Activated T-helper 2 cell treated with anti-CD3 and anti-CD28 coated beads, Interferon-gamma antibody, Interleukin-2, Interleukin-4, amounts not matched to agents 10 μg/mL and 5 μg/mL and 100 μg/mL, durations not matched to agents 14 hours and 24 hours and 36 hours (primary cell): ENCODE results near the gene MGAT4A. TPM values are rescaled to one million over a fixed set of nuclear protein-coding genes. Genes with fewer than 3 reads are reported as not detected.
"Not testable (repeated sequence)": the region's sequence is repeated elsewhere in the genome, so short reads cannot be mapped to it uniquely, and the experiment has no call there.

Source experiments
- DNase-seq: peaks from one replicate; pipeline ENCODE4 v3.0.0; 2021; ENCODE audit warnings: low spot score
- H3K27ac Mint-ChIP-seq: one replicate; pipeline ENCODE4 v1.8.0; 2021; ENCODE audit warnings: mixed read lengths
- H3K27me3 Mint-ChIP-seq: one replicate; pipeline ENCODE4 v1.8.0; 2021; ENCODE audit warnings: low read depth, mixed read lengths
- H3K36me3 Mint-ChIP-seq: one replicate; pipeline ENCODE4 v1.8.0; 2021; ENCODE audit warnings: low read depth, mixed read lengths
- H3K4me1 Mint-ChIP-seq: one replicate; pipeline ENCODE4 v1.8.0; 2021; ENCODE audit warnings: low read depth, mixed read lengths
- H3K4me3 Mint-ChIP-seq: one replicate; pipeline ENCODE4 v1.8.0; 2021; ENCODE audit warnings: low read depth, mild to moderate bottlenecking, moderate library complexity, mixed read lengths
- H3K9me3 Mint-ChIP-seq: one replicate; pipeline ENCODE4 v1.8.0; 2021; ENCODE audit warnings: mixed read lengths
- intact Hi-C: fragments of 100-400 bp; cut with micrococcal nuclease; formaldehyde crosslinking; loops from one replicate; pipeline ENCODE4 v1.15.1; 2023
- total RNA-seq: library from RNA; stranded (reverse); gene quantifications from 2 replicates; pipeline ENCODE4 v1.2.3, GENCODE V29; 2022

MGAT4A gene
- total RNA-seq, 1 donor from 2014 or later = 42.0 TPM

- no peaks in the 10 kb centered on the region for H3K9me3 Mint-ChIP-seq
- H3K27me3 Mint-ChIP-seq = no peaks in the 10 kb centered on the region
- H3K4me1 Mint-ChIP-seq = peaks cover 52% of the 10 kb centered on the region
- no peak for DNase-seq
- intact Hi-C loops = loop anchor here (5.0 kb wide), 1 partner anchor 36 kb away; no protein-coding TSS in a partner anchor
- H3K36me3 Mint-ChIP-seq = peaks cover 40% of the 10 kb centered on the region
- H3K4me3 Mint-ChIP-seq = no peak overlapping the region
- H3K27ac Mint-ChIP-seq = peak overlapping the region; percentile 29
These were observed 39.6 kb downstream of the MGAT4A start for GRCh38 chr2:98691303-98691702.

DNA sequence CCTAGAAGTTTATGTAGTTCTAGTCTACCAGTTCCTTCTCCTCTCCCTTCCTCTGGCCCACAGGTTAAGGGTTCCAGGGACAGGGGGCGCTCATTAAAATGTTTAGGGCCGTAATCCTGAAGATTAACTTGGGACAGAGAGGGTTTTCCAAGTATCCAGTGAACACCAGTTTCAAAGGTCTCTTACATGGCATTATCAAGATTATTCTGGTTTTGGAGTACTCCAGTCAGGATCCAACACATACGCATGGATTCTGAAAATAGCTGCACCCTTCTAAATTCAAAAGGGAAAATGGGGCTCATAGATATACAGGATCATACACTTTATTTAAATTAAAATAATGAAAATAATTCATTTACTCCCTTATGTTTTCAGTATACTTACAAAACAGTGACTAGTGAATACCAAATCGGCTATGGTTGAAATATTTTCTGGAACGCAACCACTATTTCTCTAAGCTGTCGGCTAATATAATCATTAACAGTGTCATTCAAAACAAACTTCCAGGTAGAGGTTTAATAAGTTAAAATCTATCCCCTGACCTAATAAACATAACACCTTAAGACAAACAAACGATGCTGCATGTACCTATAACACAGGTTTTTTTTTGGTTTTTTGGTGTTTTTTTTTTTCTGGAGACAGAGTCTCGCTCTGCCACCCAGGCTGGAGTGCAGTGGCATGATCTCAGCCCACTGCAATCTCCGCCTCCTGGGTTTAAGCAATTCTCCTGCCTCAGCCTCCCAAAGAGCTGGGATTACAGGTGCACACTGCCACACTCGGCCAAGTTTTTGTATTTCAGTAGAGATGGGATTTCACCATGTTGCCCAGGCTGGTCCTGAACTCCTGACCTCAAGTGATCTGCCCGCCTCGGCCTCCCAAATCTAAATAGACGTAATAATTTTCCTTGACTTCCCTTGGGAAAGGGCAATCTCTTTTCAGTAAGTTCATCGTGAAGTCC is 44.7 kb downstream of the MGAT4A start:
- Mint-ChIP-seq H3K9me3 (no peaks in the 10 kb centered on the region), H3K4me1 (peaks cover 25% of the 10 kb centered on the region), H3K27ac (no peak overlapping the region), H3K4me3 (no peak overlapping the region), H3K27me3 (no peaks in the 10 kb centered on the region), H3K36me3 (peaks cover 51% of the 10 kb centered on the region)
- intact Hi-C loops = no loop called here
- no peak for DNase-seq

GRCh38 chr2:98683728-98684127 is 47.2 kb downstream of the MGAT4A start:
- no peak overlapping the region for H3K27ac Mint-ChIP-seq
- peaks cover 18% of the 10 kb centered on the region for H3K4me1 Mint-ChIP-seq
- no peaks in the 10 kb centered on the region for H3K27me3 Mint-ChIP-seq
- no peak for DNase-seq
- no peak overlapping the region for H3K4me3 Mint-ChIP-seq
- peaks cover 45% of the 10 kb centered on the region for H3K36me3 Mint-ChIP-seq
- no peaks in the 10 kb centered on the region for H3K9me3 Mint-ChIP-seq
- intact Hi-C loops = no loop called here

GRCh38 chr2:98676742-98677141 is 54.2 kb downstream of the MGAT4A start:
- peaks cover 68% of the 10 kb centered on the region for H3K36me3 Mint-ChIP-seq
- H3K4me1 Mint-ChIP-seq = peaks cover 13% of the 10 kb centered on the region
- no peak overlapping the region for H3K27ac Mint-ChIP-seq
- H3K9me3 Mint-ChIP-seq = peaks cover 16% of the 10 kb centered on the region
- intact Hi-C loops = no loop called here
- H3K4me3 Mint-ChIP-seq = no peak overlapping the region
- no peak for DNase-seq
- H3K27me3 Mint-ChIP-seq = no peaks in the 10 kb centered on the region

- no peak for DNase-seq
- H3K27me3 Mint-ChIP-seq = no peaks in the 10 kb centered on the region
- no peak overlapping the region for H3K4me3 Mint-ChIP-seq
- no peak overlapping the region for H3K27ac Mint-ChIP-seq
- H3K36me3 Mint-ChIP-seq = peaks cover 75% of the 10 kb centered on the region
- intact Hi-C loops = no loop called here
- peaks cover 30% of the 10 kb centered on the region for H3K9me3 Mint-ChIP-seq
- peaks cover 21% of the 10 kb centered on the region for H3K4me1 Mint-ChIP-seq
These were observed 56.5 kb downstream of the MGAT4A start for GRCh38 chr2:98674233-98674964.

DNA sequence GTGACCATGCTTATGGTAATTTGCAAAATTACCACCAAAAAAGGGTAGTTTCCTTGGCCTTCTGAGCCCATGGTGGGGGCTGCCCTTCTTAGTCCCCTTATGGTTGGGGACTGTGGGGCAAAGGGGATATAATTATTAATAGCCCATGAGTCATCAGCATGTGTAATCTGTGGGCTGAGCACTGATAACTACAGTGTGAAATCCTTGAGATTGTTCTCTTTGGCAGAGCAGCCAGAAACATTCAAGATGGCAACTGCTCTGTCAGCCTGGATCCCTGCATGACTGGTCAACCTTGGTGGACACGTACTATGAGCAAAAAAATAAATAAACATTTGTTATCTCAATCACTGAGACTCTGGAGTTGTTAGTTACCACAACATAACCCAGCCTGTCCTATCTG is 61.3 kb downstream of the MGAT4A start:
- peaks cover 40% of the 10 kb centered on the region for H3K4me1 Mint-ChIP-seq
- H3K36me3 Mint-ChIP-seq = peaks cover 91% of the 10 kb centered on the region
- H3K27ac Mint-ChIP-seq = no peak overlapping the region
- H3K27me3 Mint-ChIP-seq = no peaks in the 10 kb centered on the region
- no peak for DNase-seq
- peaks cover 54% of the 10 kb centered on the region for H3K9me3 Mint-ChIP-seq
- intact Hi-C loops = no loop called here
- H3K4me3 Mint-ChIP-seq = no peak overlapping the region

DNA sequence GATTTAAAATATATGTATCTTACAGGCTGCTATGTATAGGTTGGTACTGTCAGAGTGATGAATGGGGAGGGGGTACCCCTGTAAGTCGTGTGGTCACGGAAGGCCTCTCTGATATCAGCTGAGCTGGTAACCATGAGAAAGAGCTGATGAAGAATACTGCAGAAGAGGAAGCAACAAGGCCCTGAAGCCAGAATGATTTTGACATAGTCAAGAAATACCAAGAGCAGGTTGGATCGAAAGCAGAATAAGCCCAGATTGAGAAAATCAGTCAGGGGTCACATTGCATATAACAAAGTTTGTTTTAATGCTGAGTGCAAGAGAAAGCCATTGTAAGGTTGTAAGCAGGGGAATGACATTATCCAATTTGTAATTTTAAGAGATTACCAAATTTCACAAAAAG is 65.3 kb downstream of the MGAT4A start:
- intact Hi-C loops = no loop called here
- Mint-ChIP-seq H3K36me3 (peaks cover 67% of the 10 kb centered on the region), H3K4me1 (peaks cover 50% of the 10 kb centered on the region), H3K9me3 (peaks cover 32% of the 10 kb centered on the region), H3K4me3 (no peak overlapping the region), H3K27ac (peak overlapping the region; percentile 63), H3K27me3 (no peaks in the 10 kb centered on the region)
- no peak for DNase-seq

- Mint-ChIP-seq H3K36me3 (peaks cover 68% of the 10 kb centered on the region), H3K9me3 (peaks cover 41% of the 10 kb centered on the region), H3K4me3 (peak overlapping the region; percentile 5), H3K27ac (peak overlapping the region; percentile 79), H3K27me3 (no peaks in the 10 kb centered on the region), H3K4me1 (peaks cover 60% of the 10 kb centered on the region)
- intact Hi-C loops = no loop called here
- DNase-seq = peak; percentile 62
These were observed 66.6 kb downstream of the MGAT4A start for GRCh38 chr2:98664323-98664722.

DNA sequence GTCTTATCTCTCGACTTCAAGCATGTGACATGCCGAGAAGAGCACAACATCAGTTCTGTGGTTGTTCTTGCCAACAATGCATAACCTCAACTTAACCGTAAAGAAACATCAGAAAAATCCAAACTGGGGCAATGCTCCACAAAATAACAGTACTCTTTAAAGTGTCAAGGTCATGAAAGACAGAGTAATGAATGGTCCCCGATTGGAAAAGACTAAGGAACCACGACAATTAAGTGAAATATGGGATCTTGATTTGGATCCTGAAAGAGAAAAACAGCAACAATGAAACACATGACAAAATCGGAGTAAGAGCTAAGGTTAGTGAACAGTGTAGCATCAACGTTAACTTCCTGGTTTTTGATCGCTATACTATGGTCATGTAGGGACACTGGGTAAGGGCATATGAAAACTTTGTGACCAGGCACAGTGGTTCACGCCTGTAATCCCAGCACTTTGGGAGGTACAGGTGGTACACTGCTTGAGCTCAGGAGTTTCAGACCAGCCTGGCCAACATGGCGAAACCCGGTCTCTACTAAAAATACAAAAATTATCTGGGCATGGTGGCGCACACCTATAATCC is 67.3 kb downstream of the MGAT4A start:
- Mint-ChIP-seq H3K4me3 (peak overlapping the region; percentile 83), H3K36me3 (peaks cover 63% of the 10 kb centered on the region), H3K9me3 (peaks cover 35% of the 10 kb centered on the region), H3K27me3 (no peaks in the 10 kb centered on the region), H3K4me1 (peaks cover 64% of the 10 kb centered on the region), H3K27ac (peak overlapping the region; percentile 99)
- peak; percentile 30 for DNase-seq
- intact Hi-C loops = loop anchor here (1.0 to 2.0 kb wide), 2 partner anchors 29 to 65 kb away; no protein-coding TSS in a partner anchor

DNA sequence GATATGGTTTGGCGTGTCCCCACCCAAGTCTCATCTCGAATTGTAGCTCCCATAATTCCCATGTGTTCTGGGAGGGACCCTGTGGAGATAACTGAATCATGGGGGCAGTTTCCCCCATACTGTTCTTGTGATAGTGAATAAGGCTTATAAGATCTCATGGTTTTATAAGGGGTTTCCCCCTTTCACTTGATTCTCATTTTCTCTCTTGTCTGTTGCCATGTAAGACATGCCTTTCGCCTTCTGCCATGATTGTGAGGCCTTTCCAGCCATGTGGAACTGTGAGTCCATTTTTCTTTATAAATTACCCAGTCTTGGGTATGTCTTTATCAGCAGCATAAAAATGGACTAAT is 71.5 kb downstream of the MGAT4A start:
- peaks cover 74% of the 10 kb centered on the region for H3K4me1 Mint-ChIP-seq

GRCh38 chr2:98658816-98659490 is 72.0 kb downstream of the MGAT4A start:
- H3K4me3 Mint-ChIP-seq = peak overlapping the region; percentile 78
- H3K36me3 Mint-ChIP-seq = peaks cover 50% of the 10 kb centered on the region
- H3K27ac Mint-ChIP-seq = peak overlapping the region; percentile 91
- peaks cover 15% of the 10 kb centered on the region for H3K9me3 Mint-ChIP-seq
- peaks cover 76% of the 10 kb centered on the region for H3K4me1 Mint-ChIP-seq
- no peaks in the 10 kb centered on the region for H3K27me3 Mint-ChIP-seq
- intact Hi-C loops = loop anchor here (1.0 to 5.0 kb wide), 3 partner anchors 22 to 112 kb away; partner anchors contain the start of genes COA5 and UNC50
- peak; percentile 17 for DNase-seq

More for the DNA sequence above, 71.5 kb downstream of the MGAT4A start:
- intact Hi-C loops = loop anchor here (1.0 to 5.0 kb wide), 3 partner anchors 22 to 111 kb away; partner anchors contain the start of genes COA5 and UNC50
- Mint-ChIP-seq H3K9me3 (peaks cover 15% of the 10 kb centered on the region), H3K27ac (peak overlapping the region; percentile 91), H3K36me3 (peaks cover 44% of the 10 kb centered on the region), H3K4me3 (peak overlapping the region; percentile 78)
- DNase-seq, H3K27me3 Mint-ChIP-seq: not testable (repeated sequence)

- peaks cover 80% of the 10 kb centered on the region for H3K4me1 Mint-ChIP-seq
- peaks cover 63% of the 10 kb centered on the region for H3K36me3 Mint-ChIP-seq
- H3K4me3 Mint-ChIP-seq = peak overlapping the region; percentile 60
- intact Hi-C loops = loop anchor here (5.0 kb wide), 1 partner anchor 49 kb away; the partner anchor contains the start of genes COA5 and UNC50
- no peaks in the 10 kb centered on the region for H3K27me3 Mint-ChIP-seq
- peak overlapping the region; percentile 84 for H3K27ac Mint-ChIP-seq
- no peak for DNase-seq
- peaks cover 15% of the 10 kb centered on the region for H3K9me3 Mint-ChIP-seq
These were observed 74.1 kb downstream of the MGAT4A start for GRCh38 chr2:98656800-98657199.
